ENCODE measurements around the gene PGM2L1.

DNA sequence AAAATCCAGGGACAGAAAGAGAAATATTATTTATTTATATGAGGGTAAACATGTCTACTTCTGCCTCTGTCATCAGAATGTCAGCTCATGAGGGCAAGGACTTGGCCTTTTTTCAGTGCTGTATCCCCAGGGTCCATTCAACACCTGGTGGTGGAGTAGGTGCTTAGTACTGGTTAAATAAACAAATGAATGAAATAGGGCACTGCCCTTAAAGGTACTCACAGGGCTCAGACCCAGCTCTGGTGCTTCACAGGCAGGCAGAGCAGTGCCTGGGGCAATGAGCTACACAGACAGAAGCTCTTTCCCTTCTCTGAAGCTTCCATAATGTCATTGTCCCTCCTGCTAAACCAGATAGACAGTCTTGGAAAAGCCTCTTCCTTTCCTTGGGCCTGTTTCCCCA, 117.7 kb downstream of the PGM2L1 start:
- TF ChIP-seq, protein P1, sequence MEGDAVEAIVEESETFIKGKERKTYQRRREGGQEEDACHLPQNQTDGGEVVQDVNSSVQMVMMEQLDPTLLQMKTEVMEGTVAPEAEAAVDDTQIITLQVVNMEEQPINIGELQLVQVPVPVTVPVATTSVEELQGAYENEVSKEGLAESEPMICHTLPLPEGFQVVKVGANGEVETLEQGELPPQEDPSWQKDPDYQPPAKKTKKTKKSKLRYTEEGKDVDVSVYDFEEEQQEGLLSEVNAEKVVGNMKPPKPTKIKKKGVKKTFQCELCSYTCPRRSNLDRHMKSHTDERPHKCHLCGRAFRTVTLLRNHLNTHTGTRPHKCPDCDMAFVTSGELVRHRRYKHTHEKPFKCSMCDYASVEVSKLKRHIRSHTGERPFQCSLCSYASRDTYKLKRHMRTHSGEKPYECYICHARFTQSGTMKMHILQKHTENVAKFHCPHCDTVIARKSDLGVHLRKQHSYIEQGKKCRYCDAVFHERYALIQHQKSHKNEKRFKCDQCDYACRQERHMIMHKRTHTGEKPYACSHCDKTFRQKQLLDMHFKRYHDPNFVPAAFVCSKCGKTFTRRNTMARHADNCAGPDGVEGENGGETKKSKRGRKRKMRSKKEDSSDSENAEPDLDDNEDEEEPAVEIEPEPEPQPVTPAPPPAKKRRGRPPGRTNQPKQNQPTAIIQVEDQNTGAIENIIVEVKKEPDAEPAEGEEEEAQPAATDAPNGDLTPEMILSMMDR (IDR thresholded peaks at IDR 0.05), result no peak
- no peak for TF ChIP-seq POLR2A (IDR thresholded peaks at IDR 0.05)

Measured in lower leg skin (tissue), 3 donors.